T-helper 2 cell treated with Interferon-gamma antibody and Interleukin-4, amounts not matched to agents 100 ng/mL and 5 ng/mL, for 36 hours (primary cell): ENCODE data around the gene PERCC1. TPM values are rescaled to one million over a fixed set of nuclear protein-coding genes. Genes with fewer than 3 reads are reported as not detected.

Experiments
- intact Hi-C: fragments of 100-400 bp; cut with micrococcal nuclease; formaldehyde crosslinking; loops from one replicate; pipeline ENCODE4 v1.15.1; 2023
- total RNA-seq: library from RNA; stranded (reverse); gene quantifications from 2 replicates; pipeline ENCODE4 v1.2.3, GENCODE V29; 2022

The PERCC1 gene
- total RNA-seq = not detected in 2 replicates

DNA sequence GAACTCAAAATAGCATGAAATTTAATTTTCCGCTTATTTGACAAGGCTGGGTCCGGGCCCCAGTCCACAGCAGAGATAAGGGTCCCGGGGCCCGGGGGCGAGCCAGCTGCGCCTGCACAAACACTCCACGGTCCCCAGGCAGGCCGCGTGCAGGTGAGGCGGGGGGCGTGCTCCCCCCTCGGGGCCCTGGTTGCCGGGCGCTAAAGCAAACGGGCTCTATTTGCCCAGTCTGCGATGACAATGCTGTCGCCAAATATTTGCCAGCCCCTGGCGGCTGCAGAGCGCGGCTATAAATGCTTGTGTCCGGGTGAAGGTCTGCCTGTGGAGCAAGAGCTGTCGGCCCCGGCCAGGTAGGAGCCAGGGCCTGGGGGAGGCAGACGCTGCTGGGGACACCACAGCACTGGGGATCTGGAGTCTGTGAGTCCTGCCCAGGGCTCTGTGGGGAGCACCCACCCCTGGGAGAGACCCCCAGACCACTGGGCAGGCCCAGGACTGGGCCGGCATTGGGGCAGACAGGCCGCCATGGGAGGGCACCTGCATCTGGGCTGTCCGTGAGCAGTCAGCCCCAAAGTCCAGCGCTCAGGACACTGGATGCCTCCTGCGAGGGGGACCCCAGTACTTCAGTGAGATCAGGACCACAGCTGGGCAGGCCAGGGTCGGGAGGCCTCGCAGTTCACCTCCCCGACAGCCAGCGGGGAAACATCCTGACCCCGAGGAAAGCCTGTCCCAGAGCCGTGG is at the start of gene PERCC1:
TSS of gene PERCC1 (plus strand) at position 320 of the 738 bp plus-strand sequence. CDS start 1,516 bp downstream, outside the sequence.
- intact Hi-C loops = no loop called here

DNA sequence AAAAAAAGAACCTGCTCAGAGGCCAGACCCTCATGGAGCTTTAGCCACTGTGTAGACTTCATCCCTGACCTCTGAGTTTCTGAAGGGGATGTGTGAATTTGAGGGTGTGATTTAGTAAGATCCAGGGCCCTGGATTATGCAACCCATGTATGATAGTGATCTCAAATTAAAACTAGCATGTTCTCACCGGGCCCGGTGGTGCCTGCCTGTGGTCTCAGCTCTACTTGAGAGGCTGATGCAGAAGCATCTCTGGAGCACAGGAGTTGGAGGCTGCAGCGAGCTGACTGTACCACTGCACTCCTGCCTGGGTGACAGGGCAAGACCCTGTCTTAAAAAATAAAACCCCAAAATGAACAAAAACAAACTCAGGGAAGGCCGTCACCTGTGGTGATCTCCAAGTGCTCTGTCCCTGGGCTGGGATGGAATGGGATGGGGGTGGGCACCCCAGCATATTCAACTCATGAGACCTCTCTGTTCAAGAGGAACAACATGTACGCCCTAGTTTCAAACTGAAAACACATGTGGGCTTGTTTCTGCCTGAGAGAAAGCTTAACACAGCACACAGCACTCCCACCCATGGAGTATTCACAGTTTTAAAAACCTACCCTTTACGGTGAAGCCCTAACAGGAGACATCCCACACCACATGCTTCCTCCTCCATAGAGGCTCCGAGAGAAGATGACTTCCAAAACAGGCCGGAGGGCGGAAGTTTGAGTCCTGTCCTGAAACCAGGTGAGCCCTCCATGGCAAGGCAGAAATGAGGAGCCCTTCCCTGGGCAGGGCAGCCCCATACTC is 49.1 kb upstream of the PERCC1 start:
- intact Hi-C loops = no loop called here

DNA sequence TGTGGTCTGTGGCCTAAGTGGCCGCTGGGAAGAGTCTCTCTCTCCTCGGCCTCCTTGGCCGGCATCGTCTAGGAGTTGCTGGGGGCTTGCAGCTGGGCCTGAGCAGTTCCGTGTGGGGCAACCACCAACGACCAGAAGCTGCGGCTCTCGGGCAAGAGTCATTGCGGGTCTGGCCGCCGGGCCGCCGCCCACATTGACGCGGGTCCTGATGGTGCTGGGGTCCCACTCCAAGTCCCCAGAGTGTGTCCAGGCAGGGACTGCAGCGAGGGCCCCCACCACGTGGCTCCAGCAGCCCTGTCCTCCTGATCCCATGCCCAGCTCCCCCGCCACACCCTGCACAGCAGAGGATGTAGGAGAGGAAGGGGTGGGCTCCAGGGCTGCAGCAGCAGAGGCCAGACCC is 47.3 kb upstream of the PERCC1 start:
- intact Hi-C loops = no loop called here

DNA sequence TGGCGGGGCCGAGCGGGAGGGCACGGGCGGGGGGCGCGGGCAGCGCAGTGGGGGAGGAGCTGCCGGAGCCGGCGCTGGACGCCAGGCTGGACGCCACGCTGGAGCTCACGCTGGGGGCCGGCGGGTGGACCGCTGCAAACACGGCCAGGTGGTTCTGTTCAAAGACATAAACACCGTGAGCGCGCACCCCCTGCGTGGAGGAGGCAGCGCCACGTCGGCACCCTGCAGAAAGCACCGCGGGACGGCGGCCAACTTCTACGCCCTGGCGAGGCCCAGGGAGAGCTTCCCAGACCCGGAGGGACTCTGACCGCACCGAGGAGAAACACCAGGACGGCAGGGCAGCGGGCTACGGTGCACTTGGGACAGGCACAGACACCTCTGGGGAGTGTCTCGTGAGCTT is 45.6 kb upstream of the PERCC1 start:
- intact Hi-C loops = no loop called here

DNA sequence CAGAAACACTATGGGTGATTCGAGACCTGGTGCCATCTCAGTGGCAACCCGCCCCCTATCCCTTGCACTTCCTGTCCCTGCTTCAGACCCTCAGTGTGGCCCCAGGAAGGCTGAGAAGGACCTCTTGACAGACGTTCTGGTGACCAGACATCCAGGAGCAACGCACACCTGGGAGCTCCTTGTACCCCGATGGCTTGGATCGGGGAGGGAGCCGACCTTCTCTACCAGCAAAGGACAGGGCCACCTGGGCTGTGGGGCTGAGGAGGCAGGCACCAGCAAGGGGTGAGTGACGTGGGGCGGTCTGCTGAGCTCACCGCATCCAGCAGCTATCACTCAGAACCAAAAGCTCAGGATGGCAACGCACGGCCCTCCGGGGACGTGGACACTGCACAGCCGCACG is 43.5 kb upstream of the PERCC1 start:
- intact Hi-C loops = no loop called here

DNA sequence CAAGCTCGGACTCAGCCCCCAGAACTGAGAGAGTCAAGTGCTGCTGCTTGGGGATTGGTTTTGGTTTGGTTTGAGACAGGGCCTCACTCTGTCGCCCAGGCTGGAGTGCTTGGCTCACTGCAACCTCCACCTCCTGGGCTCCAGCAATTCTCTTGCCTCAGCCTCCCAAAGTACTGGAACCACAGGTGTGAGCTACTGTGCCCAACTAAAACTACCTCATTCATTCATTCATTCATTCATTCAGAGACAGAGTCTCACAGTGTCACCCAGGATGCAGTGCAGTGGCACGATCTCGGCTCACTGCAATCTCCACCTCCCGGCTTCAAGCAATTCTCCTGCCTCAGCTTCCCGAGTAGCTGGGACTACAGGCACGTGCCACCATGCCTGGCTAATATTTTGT is 41.1 kb upstream of the PERCC1 start:
- intact Hi-C loops = no loop called here

DNA sequence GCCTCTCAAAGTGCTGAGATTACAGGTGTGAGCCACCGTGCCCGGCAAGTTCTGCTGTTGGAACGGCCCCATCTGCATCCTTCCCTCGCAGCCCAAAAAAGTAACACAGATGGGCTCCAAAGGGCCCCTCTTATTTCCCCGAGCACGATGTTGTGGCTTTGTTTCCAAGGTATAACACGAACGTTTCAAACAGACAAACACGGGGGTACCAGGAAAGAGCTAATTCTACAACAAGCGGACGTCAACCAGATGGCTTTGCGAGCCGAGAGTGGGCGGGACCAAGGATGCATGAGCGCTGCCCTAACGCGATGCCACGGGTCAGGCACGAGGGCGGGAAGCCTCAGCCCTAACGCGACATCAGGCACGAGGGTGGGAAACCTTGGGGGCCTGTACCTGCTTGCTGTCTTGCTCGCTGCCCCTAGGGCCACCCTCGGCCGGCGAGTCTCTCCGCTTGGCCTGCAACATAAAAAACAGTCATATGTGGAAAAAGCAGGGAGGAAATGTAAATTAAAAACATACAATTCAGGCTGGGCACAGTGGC is 40.6 kb upstream of the PERCC1 start:
- intact Hi-C loops = no loop called here

DNA sequence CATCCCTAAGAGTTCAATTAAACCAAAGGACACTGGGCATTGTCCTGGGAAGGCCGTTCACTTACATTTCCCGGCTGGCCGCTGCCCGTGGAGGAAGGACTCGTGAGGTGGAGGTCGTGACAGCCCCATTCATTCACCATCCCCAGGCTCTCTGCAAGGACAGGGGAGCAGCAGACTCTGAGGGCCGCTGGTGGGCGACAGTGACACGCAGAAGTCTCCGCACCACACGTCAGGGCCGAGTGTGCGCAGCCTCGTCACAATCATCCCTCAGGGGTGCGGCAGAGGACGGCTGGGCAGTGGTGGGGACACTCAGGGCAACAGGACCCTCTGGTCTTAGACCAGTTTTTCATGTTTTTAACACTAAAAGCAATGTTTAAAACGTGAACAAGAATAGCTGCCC is 38.1 kb upstream of the PERCC1 start:
- intact Hi-C loops = no loop called here

DNA sequence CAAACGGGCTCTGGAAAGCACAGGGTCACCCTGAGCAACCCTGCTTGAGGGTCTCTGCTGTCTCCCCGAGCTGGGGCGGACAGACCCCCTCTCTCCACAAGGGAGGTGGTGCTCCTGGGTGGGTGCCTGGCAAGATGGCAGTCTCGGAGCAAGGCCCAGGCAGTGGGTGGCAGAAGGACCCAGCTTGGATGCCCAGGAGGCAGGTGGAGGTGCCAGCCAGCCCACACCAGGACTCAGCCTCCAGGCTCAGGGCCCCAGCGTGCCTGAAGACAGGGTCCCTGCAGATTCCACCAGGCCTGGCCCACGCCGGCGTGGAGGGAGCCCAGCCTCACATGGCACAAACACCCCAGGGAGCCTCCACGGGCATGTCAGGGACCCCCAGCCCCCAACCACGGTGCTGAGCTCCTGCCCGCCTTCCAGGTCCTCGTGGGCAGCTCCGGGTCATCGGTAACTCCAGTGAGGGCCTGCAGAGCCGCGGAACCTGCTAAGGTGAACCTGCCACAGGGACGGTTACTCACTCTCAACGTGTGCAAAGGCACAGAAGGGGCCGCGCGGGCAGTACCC is 37.2 kb upstream of the PERCC1 start:
- intact Hi-C loops = no loop called here

DNA sequence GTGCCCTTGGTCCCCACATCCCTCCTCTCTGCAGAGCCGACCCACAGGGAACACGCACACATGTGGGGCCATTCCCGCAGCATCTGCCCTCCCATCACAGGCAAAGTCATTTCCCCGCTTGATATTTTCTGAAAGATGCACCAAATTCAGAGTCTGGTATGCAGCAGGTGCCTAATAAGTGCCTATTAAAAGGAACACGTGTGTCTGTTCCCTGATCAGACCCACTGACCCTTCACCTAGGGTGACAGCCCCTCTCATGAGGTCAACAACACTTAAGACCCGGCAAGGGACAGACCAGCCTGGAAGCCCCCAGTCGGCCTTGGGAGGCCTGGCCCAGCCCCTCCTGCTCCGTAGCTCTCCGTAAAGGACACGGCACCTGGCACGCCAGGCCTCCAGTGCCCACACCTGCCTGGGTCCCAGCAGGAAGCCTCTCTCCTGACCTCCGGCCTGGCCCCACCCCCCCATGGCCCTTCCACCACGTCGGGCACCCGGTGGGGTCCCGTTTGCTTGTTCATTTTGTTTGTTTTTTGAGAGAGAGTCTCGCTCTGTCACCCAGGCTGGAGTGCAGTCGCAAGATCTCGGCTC is 36.4 kb upstream of the PERCC1 start:
- intact Hi-C loops = no loop called here

DNA sequence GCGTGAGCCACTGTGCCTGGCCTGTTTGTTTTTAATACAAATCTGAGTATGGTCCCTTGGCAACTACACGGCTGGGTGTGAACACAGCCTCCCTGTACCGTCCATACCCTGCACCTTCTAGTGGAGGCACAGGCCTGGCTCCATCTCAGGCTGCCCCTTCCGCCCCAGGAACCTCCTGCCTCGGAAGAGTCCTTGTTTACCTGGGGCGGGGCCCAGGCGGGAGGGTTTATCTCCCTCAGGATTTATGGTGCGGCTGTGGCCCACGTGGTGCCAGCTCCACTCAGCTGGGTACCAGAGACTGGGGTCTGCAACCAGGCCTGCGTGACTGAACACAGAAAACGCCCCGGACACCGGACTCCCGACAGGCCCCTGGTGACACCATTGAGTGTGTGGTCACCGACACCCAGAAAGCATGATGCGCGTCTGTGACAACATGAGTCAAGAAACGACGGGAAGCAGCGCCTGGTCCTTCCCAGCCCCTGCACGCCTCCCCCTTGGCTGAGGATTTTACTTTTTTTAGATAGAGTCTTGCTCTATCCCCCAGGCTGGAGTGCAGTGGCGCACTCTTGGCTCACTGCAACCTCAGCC is 35.3 kb upstream of the PERCC1 start:
- intact Hi-C loops = no loop called here

DNA sequence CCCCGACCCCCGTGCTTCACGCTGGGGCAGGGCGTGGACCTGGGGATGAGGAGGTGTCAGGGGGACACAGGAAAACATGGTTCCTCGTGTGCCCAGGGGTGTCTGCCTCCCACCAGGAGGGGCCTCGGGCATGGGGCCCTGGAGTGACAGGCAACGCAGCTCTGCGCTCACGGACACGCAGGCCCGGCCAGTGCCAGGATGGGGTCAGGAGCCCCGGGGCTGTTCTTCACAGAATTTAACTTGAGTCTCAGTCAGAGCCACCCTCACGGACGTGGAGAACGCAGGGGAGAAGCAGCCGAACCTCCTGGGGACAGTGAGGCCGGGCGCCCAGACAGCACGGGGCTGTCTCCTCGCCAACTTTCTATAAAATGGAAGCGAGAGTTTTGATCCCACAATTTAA is 33.1 kb upstream of the PERCC1 start:
- intact Hi-C loops = no loop called here

DNA sequence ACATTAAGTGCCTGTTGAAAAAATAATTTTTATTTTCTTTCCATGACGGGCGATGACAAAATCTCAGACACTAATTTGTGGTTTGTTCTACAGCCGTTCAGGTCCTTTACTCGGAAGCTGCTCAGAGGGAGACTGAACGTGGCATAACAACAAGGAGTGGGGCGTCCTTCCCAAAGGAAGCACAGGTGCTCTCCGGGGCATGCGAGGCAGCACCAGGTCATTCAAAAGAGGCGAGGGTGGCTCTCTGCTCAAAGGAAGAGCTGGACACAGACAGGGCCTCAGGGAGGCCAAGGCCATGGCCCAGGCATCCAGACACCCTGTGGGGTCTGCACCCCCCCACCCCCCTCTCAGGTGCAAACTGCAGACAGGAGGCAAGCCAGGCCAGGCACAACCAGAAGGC is 32.5 kb upstream of the PERCC1 start:
- intact Hi-C loops = no loop called here

DNA sequence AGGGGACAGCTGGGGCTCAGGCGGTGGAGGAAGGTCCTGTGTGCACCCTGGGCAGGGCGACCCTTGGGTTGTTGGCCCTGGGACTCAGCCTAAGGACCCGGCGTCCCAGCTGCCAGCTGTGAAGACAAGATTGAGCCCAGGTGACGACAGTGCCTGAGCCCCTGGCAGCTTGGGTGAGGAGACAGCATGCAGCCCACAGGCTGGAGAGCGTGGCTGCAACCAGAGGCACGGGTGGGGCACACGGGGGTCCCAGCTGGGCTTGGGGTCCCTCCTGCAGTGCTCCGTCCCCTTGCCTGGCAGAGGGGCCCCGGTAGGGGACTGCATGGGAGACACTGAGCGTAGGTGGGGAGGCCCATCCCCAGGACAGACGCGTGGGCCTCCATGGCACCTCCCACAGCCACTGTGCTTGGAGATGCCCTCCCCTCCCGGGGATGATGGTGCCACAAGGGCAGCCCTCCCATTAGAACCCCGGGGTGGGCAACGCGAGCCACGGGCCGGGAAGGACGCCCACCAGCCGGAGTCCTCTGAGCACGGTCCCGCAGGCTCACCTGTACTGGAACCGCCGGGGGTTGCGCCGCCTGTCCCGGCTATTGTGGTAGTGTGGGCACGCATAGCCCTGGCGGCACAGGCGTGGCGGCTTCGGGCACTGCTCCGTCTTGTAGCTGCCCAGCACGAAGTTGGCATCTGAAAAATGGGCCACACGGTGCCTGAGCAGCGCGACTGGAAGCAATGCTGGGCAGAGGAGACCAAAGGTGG is 31.9 kb upstream of the PERCC1 start:
- intact Hi-C loops = no loop called here

DNA sequence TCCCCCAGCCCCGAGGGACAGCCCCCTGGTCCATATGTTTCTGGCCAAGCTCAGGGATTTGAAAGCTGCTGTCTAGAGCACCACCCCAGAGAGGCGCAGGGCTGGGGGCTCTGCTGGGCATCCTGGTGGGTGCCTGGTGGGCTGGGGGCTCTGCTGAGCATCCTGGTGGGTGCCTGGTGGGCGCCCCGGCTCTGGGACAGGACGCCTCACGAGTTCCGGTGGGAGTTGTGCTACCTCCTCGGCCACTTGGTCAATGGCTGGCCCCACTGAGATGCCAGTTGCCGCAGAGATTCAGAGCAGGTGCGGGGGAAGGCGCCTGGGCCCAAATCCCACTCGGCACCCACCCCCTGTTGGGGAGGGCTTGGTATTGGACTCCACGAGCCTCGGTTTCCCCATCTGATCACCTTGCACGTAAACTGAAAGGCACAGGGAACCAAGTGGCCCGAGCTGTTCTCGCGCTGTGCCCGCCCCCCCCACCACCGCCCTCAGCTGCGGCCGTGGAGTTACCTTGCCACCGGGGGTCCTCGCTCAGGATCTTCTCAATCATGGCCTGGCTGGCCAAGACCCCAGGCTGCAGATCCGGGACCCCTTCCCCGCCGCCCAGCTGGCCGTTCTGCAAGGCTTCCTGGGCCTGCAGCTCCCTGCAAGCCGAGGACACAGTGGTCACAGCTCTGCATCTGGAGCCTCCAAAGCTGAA is 29.7 kb upstream of the PERCC1 start:
- intact Hi-C loops = no loop called here

DNA sequence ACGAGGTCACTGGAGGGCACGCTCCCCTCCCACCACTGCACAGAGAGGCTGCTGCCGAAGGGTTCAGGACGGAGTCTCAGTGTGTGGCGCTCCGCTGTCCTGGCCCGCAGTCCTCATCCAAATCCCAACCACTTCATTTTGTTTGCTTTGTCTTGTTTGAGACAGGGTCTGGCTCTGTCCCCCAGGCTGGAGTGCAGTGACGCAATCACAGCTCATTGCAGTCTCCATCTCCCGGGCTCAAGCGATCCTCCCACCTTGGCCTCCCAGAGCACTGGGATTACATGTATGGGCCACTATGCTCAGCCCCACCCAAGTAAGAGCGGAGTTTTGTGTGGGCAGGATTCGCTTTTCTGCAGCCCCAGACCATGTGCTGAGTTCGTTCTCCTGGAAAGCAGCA is 29.1 kb upstream of the PERCC1 start:
- intact Hi-C loops = no loop called here

DNA sequence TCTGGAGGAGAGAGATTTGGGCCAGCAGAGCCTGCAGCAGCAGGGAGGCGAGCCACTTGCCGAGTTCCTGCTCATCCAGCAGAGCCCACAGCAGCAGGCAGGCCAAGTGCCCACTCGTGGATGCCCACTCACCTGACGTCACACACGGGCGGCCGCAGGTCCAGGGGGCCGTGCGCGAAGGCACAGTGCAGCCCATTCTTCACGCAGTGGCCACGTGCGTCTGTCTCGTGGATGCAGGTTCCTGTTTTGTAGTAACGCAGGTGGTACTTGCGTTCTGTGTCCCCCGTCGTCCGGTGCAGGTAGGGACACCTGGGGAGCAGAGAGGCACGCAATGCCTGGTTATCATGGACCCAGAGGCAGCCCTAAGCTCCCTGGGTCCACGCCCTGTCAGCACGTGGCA is 27.8 kb upstream of the PERCC1 start:
- intact Hi-C loops = no loop called here

DNA sequence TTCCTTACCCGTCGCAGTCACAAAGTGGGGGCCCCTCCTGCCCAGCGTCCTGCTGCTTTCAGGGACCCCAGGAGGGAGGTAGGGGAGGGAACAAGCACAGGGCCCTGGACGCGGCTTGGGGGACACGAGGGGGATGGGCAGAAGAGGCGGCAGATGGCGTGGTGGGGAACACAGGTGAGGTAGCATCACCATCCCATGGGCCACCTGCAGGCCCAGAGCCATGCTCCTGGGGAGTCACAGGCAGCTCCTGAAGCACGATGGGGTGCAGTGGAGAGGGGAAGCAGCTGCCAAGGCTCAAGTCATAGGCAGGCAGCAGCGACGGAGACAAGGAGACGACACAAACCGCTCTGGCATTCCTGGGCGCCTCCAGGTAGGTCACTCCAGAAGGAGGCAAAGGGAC is 27.1 kb upstream of the PERCC1 start:
- intact Hi-C loops = no loop called here

DNA sequence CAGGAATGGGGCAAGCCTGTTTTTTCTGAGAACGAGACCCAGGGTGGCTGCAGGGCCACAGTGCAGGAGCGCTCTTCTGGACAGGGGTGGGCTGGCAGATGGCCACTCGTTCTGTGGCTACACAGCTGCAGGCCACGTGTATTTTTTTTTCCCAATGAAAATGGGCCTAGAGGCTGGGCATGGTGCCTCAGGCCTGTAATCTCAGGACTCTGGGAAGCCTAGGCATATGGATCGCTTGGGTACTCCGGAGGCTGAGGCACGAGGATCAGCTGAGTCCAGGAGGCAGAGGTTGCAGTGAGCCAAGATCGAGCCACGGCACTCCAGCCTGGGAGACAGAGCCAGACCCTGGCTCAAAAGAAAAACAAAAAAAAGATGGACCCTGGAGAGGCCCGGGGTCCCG is 23.1 kb upstream of the PERCC1 start:
- intact Hi-C loops = no loop called here

DNA sequence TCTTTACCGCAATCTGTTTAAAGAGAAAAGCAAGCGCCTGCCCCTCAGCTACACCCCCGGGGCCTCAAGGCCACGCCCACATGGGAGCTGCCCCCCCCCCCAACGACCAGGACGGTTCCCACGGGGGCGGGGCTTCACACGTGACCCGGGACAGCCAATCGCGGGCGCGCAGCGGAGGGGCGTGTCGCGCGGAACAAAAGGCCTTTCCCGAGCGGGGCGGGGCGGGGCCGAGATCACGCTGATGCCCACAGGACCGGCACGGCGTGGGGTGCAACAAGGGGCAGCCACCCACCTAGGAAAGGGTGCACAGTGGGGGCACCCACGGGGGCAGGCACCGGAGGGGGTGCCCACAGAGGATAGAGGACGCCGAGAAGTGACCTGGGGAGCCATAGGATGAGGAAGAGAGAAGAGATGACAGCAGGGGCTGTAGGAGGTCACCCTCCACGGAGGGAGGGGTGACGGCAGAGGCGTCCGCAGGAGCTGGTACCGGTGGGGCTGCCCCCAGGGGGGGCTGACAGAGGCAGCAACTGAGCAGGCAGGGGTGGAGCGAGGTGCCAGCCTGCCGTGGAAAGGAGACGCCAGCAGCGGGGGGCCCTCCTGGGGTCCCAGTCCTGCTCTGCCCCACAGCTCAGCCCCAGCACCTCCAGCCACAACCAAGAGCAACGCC is 22.6 kb upstream of the PERCC1 start:
- intact Hi-C loops = no loop called here
